Right atrium auricular region (tissue), 2 donors: Measurements from ENCODE around the gene ZMYM1. TPM values are rescaled to one million over a fixed set of nuclear protein-coding genes. Genes with fewer than 3 reads are reported as not detected.
A peak's percentile ranks its signal among the peaks of the same experiment; 100 is the strongest.

Experiments
- DNase-seq: peaks from one replicate; pipeline ENCODE4 v3.0.0-alpha.2; 2019; ENCODE audit warnings: low spot score
- H3K27ac ChIP-seq, 2 donors: fragments of 200-600 bp; sonication (generic); 1 replicate in 1 of 2; 2 replicates in 1 of 2; pipeline ENCODE4 v1.5.1; 2016 to 2019
- H3K27me3 ChIP-seq, 2 donors: fragments of 200-600 bp; sonication (generic); one replicate each; pipeline versions ENCODE4 v1.5.1 to v1.6.0; 2017 to 2019
- H3K36me3 ChIP-seq: fragments of 200-600 bp; sonication (generic); one replicate; pipeline ENCODE4 v1.5.1; 2016
- H3K4me1 ChIP-seq, 2 donors: fragments of 200-600 bp; sonication (generic); one replicate each; pipeline versions ENCODE4 v1.5.1 to v1.6.0; 2017 to 2019
- H3K4me3 ChIP-seq, 2 donors: fragments of 200-600 bp; sonication (generic); 1 replicate in 1 of 2; 2 replicates in 1 of 2; pipeline ENCODE4 v1.5.1; 2017 to 2019; ENCODE audit warnings: mild to moderate bottlenecking in 1 of 2, moderate library complexity in 1 of 2
- H3K9me3 ChIP-seq, 2 donors: fragments of 200-600 bp; sonication (generic); one replicate each; pipeline ENCODE4 v1.5.1; 2019
- total RNA-seq, 2 donors: library from RNA; depleted of rRNA; stranded (reverse); fragments of >200 nt; gene quantifications; one replicate each; pipeline ENCODE4 v1.1.0, GENCODE V29; 2016
- TF ChIP-seq, protein P1 (sequence below), 2 donors: fragments of 200-600 bp; sonication (generic); IDR thresholded peaks; one replicate each; pipeline ENCODE4 v1.5.1; 2019; ENCODE audit warnings: antibody characterized with exemption in 2 of 2

The ZMYM1 gene
- total RNA-seq, result 1 to 10 TPM; 3.6 to 4.0 TPM

DNA sequence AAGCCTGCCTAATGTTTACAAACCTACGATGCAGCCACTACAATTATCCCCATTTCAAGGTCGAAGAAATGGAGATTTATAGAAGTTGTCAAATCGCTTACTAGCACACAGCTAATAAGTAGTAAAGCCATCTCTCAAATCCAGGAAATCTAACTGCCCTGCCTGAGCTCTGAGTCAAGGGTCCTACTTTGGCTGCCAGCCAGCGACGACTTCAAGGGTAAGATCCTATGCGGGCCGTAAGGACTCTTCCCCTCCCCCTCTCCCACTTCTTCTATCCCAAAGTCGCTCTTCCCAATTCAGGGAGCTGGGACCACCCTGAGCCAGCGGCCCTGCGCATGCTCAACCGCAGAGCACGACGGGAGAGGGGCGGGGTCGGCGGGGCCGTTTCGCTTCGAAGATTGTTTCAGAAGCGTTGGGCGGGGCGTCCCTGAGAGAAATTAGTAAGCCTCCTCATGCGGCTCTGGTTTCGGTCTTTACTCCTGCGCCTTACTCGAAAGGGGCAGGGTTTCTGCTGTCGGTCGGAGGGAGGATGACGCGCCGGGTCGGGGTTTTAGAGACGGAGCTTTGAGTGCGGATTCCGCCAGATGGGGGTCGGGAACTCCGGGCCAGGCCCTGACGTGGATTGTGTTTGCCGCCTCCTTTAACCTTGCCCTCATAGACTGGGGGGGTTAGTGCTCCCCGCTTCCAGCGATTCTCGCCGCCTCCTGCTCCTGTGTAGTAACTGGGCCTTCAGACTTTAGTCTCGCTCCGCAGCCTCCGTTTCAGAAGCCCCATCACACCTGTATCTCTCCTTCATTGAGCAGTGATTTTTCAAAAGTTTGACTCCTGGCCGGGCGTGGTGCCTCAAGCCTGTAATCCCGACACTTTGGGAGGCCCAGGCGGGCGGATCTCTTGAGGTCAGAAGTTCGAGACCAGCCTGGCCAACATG, at the start of gene ZMYM1:
Gene ZMYM1, plus strand, starts transcription at position 383 of the 928 bp plus-strand sequence. CDS start 14,603 bp downstream, outside the sequence.
- no peaks in the 10 kb centered on the region for H3K36me3 ChIP-seq
- peak within 1 kb of the TSS; percentile 85 to 88 for H3K27ac ChIP-seq
- no peaks in the 10 kb centered on the region for H3K27me3 ChIP-seq
- H3K4me3 ChIP-seq, result peak within 1 kb of the TSS; percentile 70 to 78
- no peaks in the 10 kb centered on the region for H3K9me3 ChIP-seq
- peaks cover 0 to 13% of the 10 kb centered on the region in 2 donors for H3K4me1 ChIP-seq
- TF ChIP-seq, protein P1, sequence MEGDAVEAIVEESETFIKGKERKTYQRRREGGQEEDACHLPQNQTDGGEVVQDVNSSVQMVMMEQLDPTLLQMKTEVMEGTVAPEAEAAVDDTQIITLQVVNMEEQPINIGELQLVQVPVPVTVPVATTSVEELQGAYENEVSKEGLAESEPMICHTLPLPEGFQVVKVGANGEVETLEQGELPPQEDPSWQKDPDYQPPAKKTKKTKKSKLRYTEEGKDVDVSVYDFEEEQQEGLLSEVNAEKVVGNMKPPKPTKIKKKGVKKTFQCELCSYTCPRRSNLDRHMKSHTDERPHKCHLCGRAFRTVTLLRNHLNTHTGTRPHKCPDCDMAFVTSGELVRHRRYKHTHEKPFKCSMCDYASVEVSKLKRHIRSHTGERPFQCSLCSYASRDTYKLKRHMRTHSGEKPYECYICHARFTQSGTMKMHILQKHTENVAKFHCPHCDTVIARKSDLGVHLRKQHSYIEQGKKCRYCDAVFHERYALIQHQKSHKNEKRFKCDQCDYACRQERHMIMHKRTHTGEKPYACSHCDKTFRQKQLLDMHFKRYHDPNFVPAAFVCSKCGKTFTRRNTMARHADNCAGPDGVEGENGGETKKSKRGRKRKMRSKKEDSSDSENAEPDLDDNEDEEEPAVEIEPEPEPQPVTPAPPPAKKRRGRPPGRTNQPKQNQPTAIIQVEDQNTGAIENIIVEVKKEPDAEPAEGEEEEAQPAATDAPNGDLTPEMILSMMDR (IDR thresholded peaks at IDR 0.05), result no peak
- peak; percentile 86 for DNase-seq

DNA sequence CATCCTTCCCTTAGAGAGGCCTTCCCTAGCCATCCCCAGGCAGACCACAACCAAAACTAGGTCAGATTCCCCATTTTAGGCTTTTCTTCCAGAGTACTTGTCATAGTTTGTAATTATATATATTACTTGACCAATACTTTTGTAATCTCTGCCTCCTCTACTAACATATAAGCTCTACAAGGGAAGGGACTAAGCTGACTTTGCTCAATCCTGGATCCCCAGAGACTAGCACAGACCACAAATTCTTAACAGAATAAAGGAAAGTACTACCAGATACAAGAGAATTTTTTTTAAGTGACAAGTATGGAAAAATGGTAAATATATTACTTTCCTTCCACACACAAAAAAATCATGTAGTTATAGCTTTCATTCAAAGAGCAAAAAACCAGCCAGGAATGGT, 49.4 kb upstream of the ZMYM1 start:
- no peak for DNase-seq
- TF ChIP-seq, protein P1 (IDR thresholded peaks at IDR 0.05), result no peak
- Histone ChIP-seq H3K36me3 (peaks cover 20% of the 10 kb centered on the region), H3K27ac (no peak overlapping the region), H3K9me3 (peaks cover 0 to 10% of the 10 kb centered on the region in 2 donors), H3K4me3 (no peak overlapping the region), H3K4me1 (peaks cover 0 to 15% of the 10 kb centered on the region in 2 donors), H3K27me3 (no peaks in the 10 kb centered on the region)

DNA sequence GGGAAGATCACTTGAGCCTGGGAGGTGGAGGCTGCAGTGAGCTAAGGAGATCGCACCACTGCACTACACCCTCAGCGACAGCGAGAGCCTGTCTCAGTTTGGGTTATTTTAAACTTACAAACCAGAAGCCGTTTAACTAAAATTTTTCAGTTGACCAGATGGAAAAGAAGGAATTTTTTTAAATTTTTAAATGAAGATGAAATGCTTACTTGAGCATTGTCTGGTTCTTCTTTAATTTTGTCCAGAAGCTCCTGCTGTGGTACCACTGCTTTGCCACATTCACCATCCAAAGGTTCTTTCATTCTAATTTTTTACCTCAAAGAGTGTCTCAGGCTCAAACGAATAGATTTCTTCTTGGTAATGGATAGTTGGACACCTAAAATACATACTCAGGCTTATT, 48.8 kb upstream of the ZMYM1 start:
- no peaks in the 10 kb centered on the region for H3K27me3 ChIP-seq
- TF ChIP-seq, protein P1 (IDR thresholded peaks at IDR 0.05), result no peak
- DNase-seq, result no peak
- peaks cover 0 to 10% of the 10 kb centered on the region in 2 donors for H3K9me3 ChIP-seq
- H3K4me3 ChIP-seq, result peak overlapping the region; percentile 67 to 71
- peak overlapping the region; percentile 93 to 94 for H3K27ac ChIP-seq
- peaks cover 20% of the 10 kb centered on the region for H3K36me3 ChIP-seq
- H3K4me1 ChIP-seq, result peaks cover 0 to 15% of the 10 kb centered on the region in 2 donors

DNA sequence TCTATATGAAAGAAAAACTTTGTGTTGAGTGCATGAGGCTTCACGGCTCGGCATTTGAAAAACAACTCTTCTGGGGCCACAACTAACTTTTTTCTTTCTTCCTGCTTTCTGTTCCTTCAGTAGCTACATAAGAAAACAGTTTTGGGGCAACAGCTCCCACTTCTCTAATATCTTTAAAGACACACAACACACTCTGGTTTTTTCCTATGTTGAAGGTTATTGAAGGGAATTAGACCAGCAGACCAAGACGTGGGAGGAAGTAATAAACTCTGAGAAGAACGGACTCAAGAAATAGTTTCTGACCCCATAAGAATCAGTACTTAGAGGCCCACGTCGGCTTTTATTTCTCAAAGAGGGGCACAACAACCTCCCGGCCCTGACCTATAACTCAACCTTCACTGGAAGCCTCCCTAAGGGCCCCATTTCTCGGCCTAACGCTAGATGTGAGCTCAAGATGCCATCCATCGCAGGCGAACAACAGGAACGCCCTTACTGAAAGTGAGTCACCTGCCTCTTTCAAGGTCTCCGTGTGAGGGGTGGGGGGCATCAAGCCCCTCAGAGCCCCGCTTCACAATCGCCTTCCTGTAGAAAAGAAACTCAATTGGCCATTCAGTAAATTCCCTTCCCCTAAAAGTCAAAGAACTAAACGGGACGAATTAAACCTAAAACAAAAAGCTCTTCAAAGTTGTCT, 48.3 kb upstream of the ZMYM1 start:
- no peaks in the 10 kb centered on the region for H3K27me3 ChIP-seq
- H3K4me1 ChIP-seq, result peaks cover 0 to 15% of the 10 kb centered on the region in 2 donors
- H3K27ac ChIP-seq, result peak overlapping the region; percentile 93 to 94
- DNase-seq, result no peak
- peaks cover 0 to 10% of the 10 kb centered on the region in 2 donors for H3K9me3 ChIP-seq
- peak overlapping the region; percentile 67 to 71 for H3K4me3 ChIP-seq
- TF ChIP-seq, protein P1 (IDR thresholded peaks at IDR 0.05), result no peak
- H3K36me3 ChIP-seq, result peaks cover 15% of the 10 kb centered on the region

DNA sequence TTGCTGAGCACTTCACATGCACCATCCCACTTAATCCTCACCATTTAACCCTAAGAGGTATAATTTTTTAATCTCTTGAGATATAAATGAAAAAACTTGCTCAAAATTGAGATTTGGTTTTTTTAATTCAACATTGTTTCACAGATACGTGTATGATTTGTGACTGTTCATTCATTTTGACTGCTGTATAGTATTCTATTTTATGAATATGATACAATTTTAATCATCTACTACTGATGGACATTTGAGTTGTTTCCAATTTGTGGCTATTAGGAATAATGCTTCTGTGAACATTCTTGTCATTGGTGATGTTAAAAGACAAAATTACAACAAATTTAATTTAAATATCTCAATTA, 46.8 kb upstream of the ZMYM1 start:
- peaks cover under 1% of the 10 kb centered on the region for H3K36me3 ChIP-seq
- peaks cover 0 to 15% of the 10 kb centered on the region in 2 donors for H3K4me1 ChIP-seq
- no peaks in the 10 kb centered on the region for H3K27me3 ChIP-seq
- peak overlapping the region in 1 of 2 donors; percentile 94 for H3K27ac ChIP-seq
- no peak for DNase-seq
- H3K4me3 ChIP-seq, result peak overlapping the region; percentile 67 to 71
- TF ChIP-seq, protein P1 (IDR thresholded peaks at IDR 0.05), result no peak
- H3K9me3 ChIP-seq, result peaks cover 0 to 10% of the 10 kb centered on the region in 2 donors
